HCT116 (cell line): ENCODE data around the gene SLC25A22.

Source experiments
- ATF3 ChIP-seq: IDR thresholded peaks from 2 replicates; pipeline ENCODE4 v1.6.1; 2012
- CTCF ChIP-seq, 3 experiments: fragments of 200-600 bp in 1 of 3; sonication (generic) in 1 of 3; IDR thresholded peaks in 2 of 3; conservative IDR thresholded peaks in 1 of 3; 2 replicates each; pipeline ENCODE4 v1.5.1; 2012 to 2017; ENCODE audit warnings: low read depth in 2 of 3, low read length in 2 of 3, antibody characterized with exemption in 1 of 3, borderline replicate concordance in 1 of 3, control low read depth in 1 of 3, mild to moderate bottlenecking in 1 of 3, mixed read lengths in 1 of 3, mixed run types in 1 of 3, moderate library complexity in 1 of 3; ENCODE audit not compliant: insufficient read depth in 1 of 3
- EZH2 ChIP-seq: fragments of 200-600 bp; sonication (generic); IDR thresholded peaks from 2 replicates; pipeline ENCODE4 v1.6.1; 2017; ENCODE audit warnings: antibody characterized with exemption, mixed run types
- MAX ChIP-seq: IDR thresholded peaks from 2 replicates; pipeline ENCODE4 v1.6.1; 2012
- SRF ChIP-seq: IDR thresholded peaks from 2 replicates; pipeline ENCODE4 v1.6.1; 2012; ENCODE audit warnings: low read depth
- YY1 ChIP-seq: IDR thresholded peaks from 2 replicates; pipeline ENCODE4 v1.6.1; 2011; ENCODE audit warnings: low read length, low read depth, moderate library complexity, mild to moderate bottlenecking; ENCODE audit not compliant: insufficient replicate concordance; ENCODE audit errors: extremely low read depth

DNA sequence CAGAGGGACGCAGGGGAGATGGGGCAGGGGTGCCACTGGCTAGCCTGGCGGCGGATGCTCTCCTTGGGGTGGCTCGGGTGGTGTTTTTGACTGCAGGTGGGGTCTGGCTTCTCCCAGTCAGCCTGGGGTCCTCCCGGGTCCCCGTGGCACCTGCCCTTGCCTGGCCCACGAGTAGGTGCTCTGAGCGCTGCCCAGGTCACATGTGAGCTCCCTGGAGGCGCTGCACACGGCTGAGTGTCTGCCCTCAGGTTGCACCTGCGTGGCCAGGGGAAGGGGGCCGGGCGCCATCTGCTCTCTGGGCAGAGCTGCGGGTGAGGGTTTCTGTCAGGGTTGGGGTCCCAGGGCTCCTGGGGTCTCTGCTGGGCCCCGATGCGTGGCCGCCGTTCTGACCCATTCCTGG is 49.8 kb upstream of the SLC25A22 start:
- no peak for TF ChIP-seq CTCF (IDR thresholded peaks at IDR 0.05 in 2 of 3, conservative IDR thresholded peaks at IDR 0.05 in 1 of 3; ENCODE audit: borderline replicate concordance in 1 of 3, insufficient read depth in 1 of 3, low read depth in 2 of 3, low read length in 2 of 3)
- TF ChIP-seq ATF3 = no peak
- no peak for TF ChIP-seq YY1
- TF ChIP-seq MAX = no peak
- TF ChIP-seq SRF = no peak
- TF ChIP-seq EZH2 = no peak
